ENCODE measurements around the gene KATNIP. TPM values are rescaled to one million over a fixed set of nuclear protein-coding genes. Genes with fewer than 3 reads are reported as not detected.

KATNIP gene
- total RNA-seq, 1 donor from 2014 or later = 26.2 TPM

DNA sequence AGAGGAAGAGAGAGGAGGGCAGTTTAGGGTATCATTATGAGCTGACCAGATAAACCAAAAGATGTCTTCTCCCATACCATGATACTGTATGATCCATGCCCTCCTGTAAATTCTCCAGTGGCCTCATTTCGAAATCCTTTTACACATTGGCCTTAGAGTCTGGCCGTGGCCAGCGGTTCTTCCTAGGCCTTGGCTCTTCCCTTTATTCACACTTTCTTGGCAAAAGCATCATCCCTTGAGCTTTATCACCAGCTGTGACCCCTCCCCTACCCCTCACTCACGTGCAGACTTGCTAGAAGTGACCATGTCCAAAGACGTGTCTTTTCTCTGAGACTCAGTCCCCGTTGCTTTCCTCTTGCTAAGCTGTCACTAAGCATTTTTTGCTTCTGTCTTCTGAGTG is 22.8 kb downstream of the KATNIP start:
- peaks cover 4% of the 10 kb centered on the region for H3K27me3 Mint-ChIP-seq (ENCODE audit: unreplicated experiment)
- H3K4me1 Mint-ChIP-seq (ENCODE audit: unreplicated experiment) = no peaks in the 10 kb centered on the region
- H3K27ac Mint-ChIP-seq (ENCODE audit: unreplicated experiment) = no peak overlapping the region
- H3K9me3 Mint-ChIP-seq (ENCODE audit: unreplicated experiment) = no peaks in the 10 kb centered on the region
- peaks cover 6% of the 10 kb centered on the region for H3K36me3 Mint-ChIP-seq (ENCODE audit: low read depth, unreplicated experiment)
- no peak for DNase-seq (ENCODE audit: low spot score)
- TF ChIP-seq, protein P1, sequence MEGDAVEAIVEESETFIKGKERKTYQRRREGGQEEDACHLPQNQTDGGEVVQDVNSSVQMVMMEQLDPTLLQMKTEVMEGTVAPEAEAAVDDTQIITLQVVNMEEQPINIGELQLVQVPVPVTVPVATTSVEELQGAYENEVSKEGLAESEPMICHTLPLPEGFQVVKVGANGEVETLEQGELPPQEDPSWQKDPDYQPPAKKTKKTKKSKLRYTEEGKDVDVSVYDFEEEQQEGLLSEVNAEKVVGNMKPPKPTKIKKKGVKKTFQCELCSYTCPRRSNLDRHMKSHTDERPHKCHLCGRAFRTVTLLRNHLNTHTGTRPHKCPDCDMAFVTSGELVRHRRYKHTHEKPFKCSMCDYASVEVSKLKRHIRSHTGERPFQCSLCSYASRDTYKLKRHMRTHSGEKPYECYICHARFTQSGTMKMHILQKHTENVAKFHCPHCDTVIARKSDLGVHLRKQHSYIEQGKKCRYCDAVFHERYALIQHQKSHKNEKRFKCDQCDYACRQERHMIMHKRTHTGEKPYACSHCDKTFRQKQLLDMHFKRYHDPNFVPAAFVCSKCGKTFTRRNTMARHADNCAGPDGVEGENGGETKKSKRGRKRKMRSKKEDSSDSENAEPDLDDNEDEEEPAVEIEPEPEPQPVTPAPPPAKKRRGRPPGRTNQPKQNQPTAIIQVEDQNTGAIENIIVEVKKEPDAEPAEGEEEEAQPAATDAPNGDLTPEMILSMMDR (IDR thresholded peaks at IDR 0.05; ENCODE audit: unreplicated experiment) = no peak
- H3K4me3 Mint-ChIP-seq (ENCODE audit: unreplicated experiment) = no peak overlapping the region

DNA sequence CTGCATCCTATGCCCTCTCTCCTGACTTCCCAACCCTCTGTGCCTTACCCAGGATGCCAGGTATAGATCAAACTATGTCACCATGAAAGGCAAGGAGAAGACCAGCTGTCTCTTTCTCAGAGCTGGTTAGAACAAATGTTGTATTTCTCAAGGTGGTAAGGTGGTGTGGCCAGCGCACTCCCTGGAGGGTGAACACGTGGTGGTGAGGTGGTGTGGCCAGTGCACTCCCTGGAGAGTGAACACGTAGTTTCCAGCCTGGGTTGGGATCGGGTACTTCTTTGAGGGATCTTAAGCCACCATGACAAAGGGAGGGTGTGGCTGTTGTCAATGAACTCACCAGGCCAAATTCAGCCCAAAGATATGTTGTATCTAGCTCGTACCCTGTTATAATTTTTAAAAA is 26.8 kb downstream of the KATNIP start:
- Mint-ChIP-seq H3K27me3 (ENCODE audit: unreplicated experiment) (no peaks in the 10 kb centered on the region), H3K4me1 (ENCODE audit: unreplicated experiment) (peaks cover 2% of the 10 kb centered on the region), H3K9me3 (ENCODE audit: unreplicated experiment) (no peaks in the 10 kb centered on the region), H3K36me3 (ENCODE audit: low read depth, unreplicated experiment) (peaks cover 11% of the 10 kb centered on the region), H3K4me3 (ENCODE audit: unreplicated experiment) (no peak overlapping the region), H3K27ac (ENCODE audit: unreplicated experiment) (no peak overlapping the region)
- TF ChIP-seq, protein P1 (IDR thresholded peaks at IDR 0.05; ENCODE audit: unreplicated experiment) = no peak
- no peak for DNase-seq (ENCODE audit: low spot score)

DNA sequence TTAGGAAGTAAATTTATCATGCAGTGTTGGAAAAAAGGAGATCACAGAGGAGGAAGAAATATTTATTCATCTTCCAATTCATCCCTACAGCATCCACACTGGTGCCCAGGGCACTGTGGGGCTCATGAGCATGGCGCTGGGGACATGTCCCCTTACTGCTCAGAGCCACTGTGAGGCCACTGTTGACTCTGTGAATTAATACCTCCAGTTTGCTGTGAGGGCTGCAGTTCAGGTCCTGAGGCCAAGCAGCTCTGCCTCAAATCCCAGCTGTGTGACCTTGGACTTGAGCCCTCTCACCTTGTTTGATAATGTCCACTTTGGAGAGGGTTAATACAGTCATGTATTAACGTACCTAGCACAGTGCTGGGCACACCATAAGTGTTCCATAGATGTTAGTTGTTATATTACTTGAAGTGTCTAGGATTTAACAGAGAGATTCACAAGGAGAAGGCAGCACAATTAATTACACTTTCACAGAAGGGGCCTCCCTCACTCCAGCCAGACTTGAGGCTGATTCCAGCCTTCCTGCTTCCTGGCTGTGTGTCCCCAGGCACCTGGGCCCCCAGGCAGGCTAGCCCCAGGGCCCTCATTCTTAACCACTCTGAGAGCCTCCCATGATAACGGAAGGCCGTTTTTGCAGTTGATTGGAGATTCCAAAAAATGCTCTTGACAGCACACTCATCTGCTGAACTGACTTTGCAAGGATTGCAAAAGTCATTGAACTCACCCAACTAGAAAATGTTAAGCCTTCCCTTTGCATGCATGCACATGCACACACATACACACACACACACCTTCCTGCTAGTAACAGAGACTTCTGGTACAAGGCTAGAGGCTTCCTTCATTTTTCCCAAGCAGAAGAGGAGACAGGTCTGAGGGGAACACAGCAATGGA is 29.4 kb downstream of the KATNIP start:
- no peaks in the 10 kb centered on the region for H3K9me3 Mint-ChIP-seq (ENCODE audit: unreplicated experiment)
- DNase-seq (ENCODE audit: low spot score) = no peak
- H3K4me3 Mint-ChIP-seq (ENCODE audit: unreplicated experiment) = no peak overlapping the region
- peaks cover 17% of the 10 kb centered on the region for H3K36me3 Mint-ChIP-seq (ENCODE audit: low read depth, unreplicated experiment)
- TF ChIP-seq, protein P1 (IDR thresholded peaks at IDR 0.05; ENCODE audit: unreplicated experiment) = no peak
- no peaks in the 10 kb centered on the region for H3K27me3 Mint-ChIP-seq (ENCODE audit: unreplicated experiment)
- H3K4me1 Mint-ChIP-seq (ENCODE audit: unreplicated experiment) = peaks cover 2% of the 10 kb centered on the region
- no peak overlapping the region for H3K27ac Mint-ChIP-seq (ENCODE audit: unreplicated experiment)

DNA sequence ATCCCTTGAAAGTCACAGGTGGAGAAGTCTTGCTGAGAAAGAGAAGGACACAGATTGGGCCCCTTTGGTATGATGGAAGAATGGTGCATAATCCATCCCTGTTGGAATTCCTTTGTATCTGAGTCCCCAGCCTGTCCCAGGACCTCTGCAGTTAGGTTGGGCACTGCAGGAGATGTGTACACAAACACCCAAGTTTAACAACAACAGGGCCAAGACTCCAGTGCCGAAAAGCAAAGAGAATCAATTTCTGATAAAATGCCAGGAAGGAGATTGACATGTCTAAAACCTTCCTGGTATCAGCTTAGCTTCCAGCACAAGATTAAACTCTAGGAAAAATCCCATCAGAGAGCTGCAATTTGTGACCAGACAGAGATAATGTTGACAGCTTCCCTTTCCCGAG is 32.9 kb downstream of the KATNIP start:
- TF ChIP-seq, protein P1 (IDR thresholded peaks at IDR 0.05; ENCODE audit: unreplicated experiment) = no peak
- Mint-ChIP-seq H3K9me3 (ENCODE audit: unreplicated experiment) (no peaks in the 10 kb centered on the region), H3K36me3 (ENCODE audit: low read depth, unreplicated experiment) (peaks cover 12% of the 10 kb centered on the region), H3K4me3 (ENCODE audit: unreplicated experiment) (no peak overlapping the region), H3K4me1 (ENCODE audit: unreplicated experiment) (peaks cover 2% of the 10 kb centered on the region), H3K27ac (ENCODE audit: unreplicated experiment) (no peak overlapping the region), H3K27me3 (ENCODE audit: unreplicated experiment) (peaks cover 1% of the 10 kb centered on the region)
- DNase-seq (ENCODE audit: low spot score) = no peak

DNA sequence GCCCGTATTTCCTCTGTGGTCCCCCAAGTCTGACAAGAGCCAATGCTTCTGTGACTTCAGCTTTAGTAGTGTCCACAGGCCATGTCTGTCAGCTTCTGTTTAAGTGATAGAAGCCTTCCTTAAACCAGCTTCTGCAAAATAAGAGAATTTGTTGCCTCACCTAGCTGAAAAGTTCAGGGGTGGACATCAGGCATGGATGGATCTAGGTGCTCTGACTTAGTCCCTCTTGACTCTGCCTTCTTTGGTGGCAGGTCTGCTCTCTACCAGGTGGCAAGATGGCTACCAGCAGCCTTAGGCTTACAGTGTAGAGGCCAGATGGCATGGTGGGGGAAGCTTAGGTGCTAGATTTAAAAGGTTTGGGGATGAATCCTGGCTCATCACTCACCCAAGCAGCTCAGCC is 33.7 kb downstream of the KATNIP start:
- TF ChIP-seq, protein P1 (IDR thresholded peaks at IDR 0.05; ENCODE audit: unreplicated experiment) = no peak
- H3K9me3 Mint-ChIP-seq (ENCODE audit: unreplicated experiment) = no peaks in the 10 kb centered on the region
- H3K4me1 Mint-ChIP-seq (ENCODE audit: unreplicated experiment) = peaks cover 2% of the 10 kb centered on the region
- DNase-seq (ENCODE audit: low spot score) = no peak
- H3K36me3 Mint-ChIP-seq (ENCODE audit: low read depth, unreplicated experiment) = peaks cover 12% of the 10 kb centered on the region
- no peak overlapping the region for H3K27ac Mint-ChIP-seq (ENCODE audit: unreplicated experiment)
- H3K27me3 Mint-ChIP-seq (ENCODE audit: unreplicated experiment) = peaks cover 1% of the 10 kb centered on the region
- H3K4me3 Mint-ChIP-seq (ENCODE audit: unreplicated experiment) = no peak overlapping the region

Data from endothelial cell (in vitro differentiated cells).